ENCODE results near the gene NARF.
A peak's percentile ranks its signal among the peaks of the same experiment; 100 is the strongest.
"Not testable (repeated sequence)": the region's sequence is repeated elsewhere in the genome, so short reads cannot be mapped to it uniquely, and the experiment has no call there.

The NARF gene

GRCh38 chr17:82503728-82504308, 45.3 kb downstream of the NARF start:
- no peak for DNase-seq

GRCh38 chr17:82505296-82505695, 46.8 kb downstream of the NARF start:
- DNase-seq = no peak

- not testable (repeated sequence) for DNase-seq
Observed at GRCh38 chr17:82506402-82506801, 47.9 kb downstream of the NARF start.

- no peak for DNase-seq
Observed at GRCh38 chr17:82507631-82508175, 49.2 kb downstream of the NARF start.

GRCh38 chr17:82511642-82512041, 53.1 kb downstream of the NARF start:
- not testable (repeated sequence) for DNase-seq

GRCh38 chr17:82513864-82514263, 55.3 kb downstream of the NARF start:
- not testable (repeated sequence) for DNase-seq

- no peak for DNase-seq
Observed at GRCh38 chr17:82517230-82517865, 58.8 kb downstream of the NARF start.

- DNase-seq = peak; percentile 76
Observed at GRCh38 chr17:82518826-82519810, 60.6 kb downstream of the NARF start, which contains the start of gene FOXK2. Gene FOXK2 (plus strand): TSS chr17:82519732. CDS start chr17:82519889, 157 bp downstream.

GRCh38 chr17:82519971-82520903, 61.7 kb downstream of the NARF start:
- no peak for DNase-seq

GRCh38 chr17:82524540-82524939, 66.0 kb downstream of the NARF start:
- DNase-seq = no peak

- DNase-seq = no peak
Observed at GRCh38 chr17:82525712-82526111, 67.2 kb downstream of the NARF start.

- no peak for DNase-seq
Observed at GRCh38 chr17:82527898-82528297, 69.4 kb downstream of the NARF start.

- no peak for DNase-seq
Observed at GRCh38 chr17:82528484-82529265, 70.1 kb downstream of the NARF start.

GRCh38 chr17:82529914-82530300, 71.4 kb downstream of the NARF start:
- DNase-seq = no peak

- DNase-seq = no peak
Observed at GRCh38 chr17:82531431-82531881, 72.9 kb downstream of the NARF start.

- DNase-seq = no peak
Observed at GRCh38 chr17:82534401-82534812, 75.9 kb downstream of the NARF start.

GRCh38 chr17:82536512-82537201, 78.1 kb downstream of the NARF start:
- no peak for DNase-seq

- DNase-seq = not testable (repeated sequence)
Observed at GRCh38 chr17:82537228-82537627, 78.7 kb downstream of the NARF start.

GRCh38 chr17:82539076-82539475, 80.5 kb downstream of the NARF start:
- not testable (repeated sequence) for DNase-seq
